Stimulated activated CD4-positive, alpha-beta T cell treated with anti-CD3 and anti-CD28 coated beads, Interleukin-15, amount 100 ng/mL, for 24 hours (primary cell): ENCODE results near the gene PCDHGA3.
"Not testable (repeated sequence)": the region's sequence is repeated elsewhere in the genome, so short reads cannot be mapped to it uniquely, and the experiment has no call there.

Experiments
- DNase-seq: peaks from one replicate; pipeline ENCODE4 v3.0.0-alpha.2; 2020

Gene PCDHGA3

GRCh38 chr5:141383345-141383744 lies 39.7 kb downstream of the PCDHGA3 start:
- no peak for DNase-seq

GRCh38 chr5:141384471-141385267 lies 41.0 kb downstream of the PCDHGA3 start:
- no peak for DNase-seq

GRCh38 chr5:141387557-141388311 lies 44.1 kb downstream of the PCDHGA3 start, which contains the start of gene PCDHGB4:
TSS of gene PCDHGB4 (plus strand) at chr5:141387698. CDS start at chr5:141387885, 187 bp downstream.
- peak; percentile 44 for DNase-seq

GRCh38 chr5:141388661-141389060 lies 45.0 kb downstream of the PCDHGA3 start:
- no peak for DNase-seq

GRCh38 chr5:141389153-141390042 lies 45.8 kb downstream of the PCDHGA3 start:
- no peak for DNase-seq

GRCh38 chr5:141392429-141393198 lies 49.0 kb downstream of the PCDHGA3 start, which contains the start of gene PCDHGA8:
TSS of gene PCDHGA8 (plus strand) at chr5:141392633. CDS start at chr5:141392814, 181 bp downstream.
- DNase-seq = no peak

GRCh38 chr5:141393267-141393666 lies 49.6 kb downstream of the PCDHGA3 start:
- no peak for DNase-seq

GRCh38 chr5:141394401-141395187 lies 51.0 kb downstream of the PCDHGA3 start:
- not testable (repeated sequence) for DNase-seq
